CMK (cell line): ENCODE measurements around the gene ZNF691.
"Not testable (repeated sequence)": the region's sequence is repeated elsewhere in the genome, so short reads cannot be mapped to it uniquely, and the experiment has no call there.

ENCODE experiments used
- DNase-seq: peaks from one replicate; pipeline ENCODE4 v3.0.0-alpha.2; 2010; ENCODE audit warnings: low read depth

ZNF691 gene, protein sequence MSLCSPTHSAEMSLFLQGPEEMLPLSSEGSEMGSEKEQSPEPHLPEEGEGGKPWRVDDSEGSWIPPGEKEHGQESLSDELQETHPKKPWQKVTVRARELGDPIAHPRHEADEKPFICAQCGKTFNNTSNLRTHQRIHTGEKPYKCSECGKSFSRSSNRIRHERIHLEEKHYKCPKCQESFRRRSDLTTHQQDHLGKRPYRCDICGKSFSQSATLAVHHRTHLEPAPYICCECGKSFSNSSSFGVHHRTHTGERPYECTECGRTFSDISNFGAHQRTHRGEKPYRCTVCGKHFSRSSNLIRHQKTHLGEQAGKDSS

DNA sequence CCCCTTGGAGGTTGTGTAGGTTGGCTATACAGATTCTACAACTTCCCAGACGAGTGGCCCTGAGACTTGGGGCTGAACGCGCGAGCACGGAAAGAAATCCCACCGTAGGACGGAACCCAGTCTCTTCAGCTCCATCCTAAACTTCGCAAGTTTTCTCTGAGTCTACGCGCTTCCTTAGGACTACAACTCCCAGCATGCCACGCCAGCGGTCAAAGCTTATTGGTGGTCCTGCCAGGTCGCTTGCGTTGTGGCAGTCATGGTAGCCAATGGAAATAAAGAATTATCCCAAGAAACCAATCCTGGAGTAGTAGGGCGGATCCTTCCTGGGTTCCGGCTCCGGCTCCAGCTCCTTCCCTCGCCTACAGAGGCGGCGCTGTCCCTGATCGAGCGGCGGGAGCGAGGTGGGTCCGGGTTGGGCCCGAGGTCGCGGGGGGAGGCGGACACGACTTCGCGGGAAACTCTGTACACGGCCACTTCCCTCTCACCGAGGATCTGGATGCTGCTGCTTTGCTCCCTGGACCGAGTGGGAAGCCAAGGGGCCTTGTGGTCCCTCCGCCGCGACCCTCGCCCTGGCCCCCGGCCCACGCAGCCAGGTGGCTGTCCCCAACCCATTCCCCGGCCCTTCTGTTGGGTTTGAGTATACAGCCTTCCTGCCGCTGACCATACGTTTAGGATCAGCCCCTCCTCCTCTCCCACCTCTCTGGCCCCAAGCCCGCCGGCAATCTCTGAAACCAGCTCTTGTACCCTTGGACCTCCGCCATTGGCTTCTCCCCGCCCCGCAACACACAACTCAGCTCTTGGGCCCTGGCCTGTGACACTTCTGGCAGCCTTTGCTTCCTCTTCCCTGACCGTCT is at the start of gene ZNF691:
Gene ZNF691, plus strand, starts transcription at position 357 of the 854 bp plus-strand sequence. CDS start 3,046 bp downstream, outside the sequence.
- DNase-seq, result peak; percentile 93

DNA sequence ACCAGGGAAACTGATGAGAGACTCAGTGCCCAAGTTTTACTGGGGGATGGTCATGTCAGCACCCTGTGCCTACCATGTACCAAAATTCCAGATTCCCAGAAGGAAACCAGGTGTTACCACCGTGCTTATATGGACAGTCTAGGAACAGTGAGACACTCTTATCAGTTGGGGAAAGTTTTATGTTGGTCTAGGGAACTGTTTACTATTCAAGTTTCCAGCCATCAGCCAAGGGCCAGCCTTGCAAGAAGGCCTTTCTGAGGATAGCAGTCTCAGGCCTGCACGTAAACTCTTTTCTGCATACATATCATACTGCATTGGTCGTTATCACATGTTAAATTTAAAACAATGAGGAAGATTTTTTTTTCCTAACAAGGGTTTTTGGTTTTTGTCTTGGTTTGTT is 49.0 kb upstream of the ZNF691 start:
- no peak for DNase-seq

DNA sequence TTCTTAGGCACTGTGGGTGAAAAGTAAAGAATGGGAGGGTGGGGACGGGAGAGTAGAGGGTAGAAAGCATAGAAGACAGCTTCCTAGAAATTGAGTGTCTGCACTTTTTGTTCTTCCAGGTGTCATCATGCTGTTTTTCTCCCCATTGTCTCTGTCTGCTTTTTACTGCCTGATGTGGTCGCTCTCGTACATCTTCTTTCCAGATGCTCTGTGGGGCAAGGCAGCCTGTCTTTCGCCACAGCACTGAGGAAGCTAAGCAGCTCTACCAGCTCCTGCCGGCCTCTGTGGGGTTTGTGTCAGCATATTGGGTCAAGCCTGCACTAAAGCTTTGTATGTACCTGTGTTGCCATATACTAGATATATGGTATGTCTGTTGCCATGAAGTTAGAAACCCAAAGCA is 48.4 kb upstream of the ZNF691 start:
- DNase-seq, result no peak

DNA sequence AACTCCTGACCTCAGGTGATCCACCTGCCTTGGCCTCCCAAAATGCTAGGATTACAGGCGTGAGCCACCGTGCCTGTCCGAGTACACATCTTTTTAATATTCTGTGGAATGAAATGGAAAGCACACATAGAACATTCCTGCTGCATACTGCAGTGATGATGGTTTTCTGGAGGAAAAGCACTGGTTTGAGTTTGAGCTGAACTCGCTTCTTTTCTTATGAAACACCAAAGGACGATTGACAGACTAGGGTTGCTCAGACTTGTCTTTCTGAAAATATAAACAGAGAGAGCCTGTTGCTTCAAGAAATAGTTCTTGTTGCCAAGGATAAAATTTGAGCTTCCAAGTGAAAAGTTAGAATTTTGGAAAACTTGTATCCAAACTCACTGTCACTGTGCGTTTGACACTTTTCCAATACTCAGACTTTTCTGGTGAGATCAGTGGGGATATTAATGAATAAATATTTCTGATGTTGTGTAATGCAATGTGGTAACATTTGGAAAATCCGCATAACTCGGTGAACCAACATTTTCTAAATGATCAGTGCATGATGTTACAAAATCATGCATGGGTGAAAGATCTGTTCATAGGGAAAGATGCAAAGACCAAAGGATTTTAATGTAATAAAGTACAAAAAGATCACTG is 44.5 kb upstream of the ZNF691 start:
- DNase-seq, result no peak

DNA sequence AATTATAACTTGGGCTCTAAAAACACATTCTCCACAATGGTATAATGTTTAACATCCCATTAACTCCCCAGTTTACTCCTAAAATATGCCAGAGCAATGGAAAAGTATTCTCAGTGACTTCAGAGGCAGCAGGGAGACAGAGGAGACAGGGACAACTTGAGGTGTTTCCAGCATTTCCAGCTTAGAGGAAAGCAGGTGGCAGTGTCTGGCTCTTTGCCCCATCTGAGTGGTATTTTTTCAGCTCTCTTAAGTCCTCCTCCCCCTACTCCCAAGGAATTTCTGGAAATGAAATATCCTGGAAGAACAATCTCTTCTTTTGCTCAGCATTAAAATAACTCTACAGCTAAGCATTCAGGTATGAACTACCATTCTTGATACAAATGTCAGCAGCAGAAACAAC is 40.2 kb upstream of the ZNF691 start:
- no peak for DNase-seq

DNA sequence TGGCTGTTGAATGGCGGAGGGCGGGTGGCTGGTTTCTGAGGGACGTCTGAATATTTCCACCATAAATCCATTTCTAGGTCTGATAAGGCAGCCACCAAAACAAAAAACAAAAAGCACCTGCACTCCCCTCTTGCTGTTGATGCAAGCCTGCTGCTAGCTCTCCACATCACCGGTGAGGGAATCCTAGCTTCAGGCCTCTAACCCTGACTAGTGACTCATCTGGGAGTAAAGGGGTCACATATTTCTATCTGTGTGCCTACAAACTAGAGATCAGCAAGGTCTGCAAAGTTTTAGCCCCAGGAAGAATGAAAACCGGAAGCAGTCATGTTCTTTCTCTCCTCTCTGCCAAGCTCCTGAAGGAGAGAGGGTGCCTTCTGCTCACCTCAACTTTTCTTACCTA is 39.8 kb upstream of the ZNF691 start:
- DNase-seq, result no peak

DNA sequence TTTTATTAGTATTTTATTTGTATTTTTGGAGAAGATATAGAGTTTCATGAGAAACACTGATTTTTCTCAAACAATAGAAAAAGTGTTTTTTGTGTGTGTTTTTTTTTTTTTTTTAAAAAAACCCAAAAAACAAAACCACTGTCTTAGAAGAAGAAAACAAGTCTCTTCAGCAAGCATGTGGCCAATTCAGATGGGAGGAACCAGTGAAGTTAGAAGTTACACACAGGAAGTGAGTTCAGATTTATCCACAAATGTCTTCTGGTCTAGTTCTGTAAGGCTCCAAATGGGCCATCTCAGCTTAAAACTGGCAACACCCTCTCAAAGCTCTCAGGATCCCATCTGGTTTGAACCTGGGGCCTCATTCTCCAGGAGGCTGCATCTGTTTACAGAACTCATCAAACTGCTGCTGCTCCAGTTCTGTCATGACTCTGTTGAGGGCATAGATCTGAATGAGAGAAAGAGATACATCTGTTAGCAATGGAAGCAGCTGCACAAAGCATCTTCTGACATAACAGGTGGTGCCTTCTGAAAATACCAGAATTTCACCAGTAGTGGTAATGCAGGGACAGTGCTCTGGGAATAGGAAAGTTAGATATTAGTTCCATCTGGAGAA is 39.3 kb upstream of the ZNF691 start:
- DNase-seq, result no peak

DNA sequence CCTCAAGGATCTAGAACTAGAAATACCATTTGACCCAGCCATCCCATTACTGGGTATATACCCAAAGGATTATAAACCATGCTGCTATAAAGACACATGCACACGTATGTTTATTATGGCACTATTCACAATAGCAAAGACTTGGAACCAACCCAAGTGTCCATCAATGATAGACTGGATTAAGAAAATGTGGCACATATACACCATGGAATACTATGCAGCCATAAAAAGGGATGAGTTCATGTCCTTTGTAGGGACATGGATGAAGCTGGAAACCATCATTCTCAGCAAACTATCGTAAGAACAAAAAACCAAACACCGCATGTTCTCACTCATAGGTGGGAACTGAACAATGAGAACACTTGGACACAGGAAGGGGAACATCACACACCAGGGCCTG is 31.6 kb upstream of the ZNF691 start:
- DNase-seq, result not testable (repeated sequence)

DNA sequence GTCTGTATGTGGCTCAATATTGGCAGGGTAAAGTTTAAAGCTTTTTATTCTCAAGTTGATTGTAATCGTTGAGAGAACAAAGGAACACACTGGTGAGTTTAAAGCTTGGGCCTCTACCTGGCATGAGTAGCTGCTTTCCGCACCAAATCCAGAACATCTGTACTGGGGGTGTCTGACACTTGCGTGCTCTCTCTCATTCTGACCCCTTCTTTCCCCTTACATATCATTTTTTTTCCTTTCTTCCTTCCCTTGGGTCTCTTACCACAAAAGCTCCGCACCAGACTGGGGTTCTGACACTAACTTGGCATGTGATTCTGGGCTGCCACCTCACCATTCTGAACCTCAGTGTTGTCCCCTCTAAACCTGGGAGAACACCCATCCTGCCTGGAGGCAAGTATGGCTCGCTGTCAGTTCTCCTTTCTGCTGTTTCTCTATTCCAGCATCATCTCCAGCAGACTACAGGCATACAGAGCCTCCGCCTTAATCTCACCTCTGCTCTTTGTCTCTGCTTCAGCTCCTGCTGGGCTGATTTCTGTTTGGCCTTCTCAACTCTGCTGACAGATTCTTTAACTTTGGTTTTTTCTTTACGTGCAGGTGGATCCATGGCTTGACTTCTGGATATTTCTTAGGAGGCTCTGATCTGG is 30.4 kb upstream of the ZNF691 start:
- DNase-seq, result no peak

DNA sequence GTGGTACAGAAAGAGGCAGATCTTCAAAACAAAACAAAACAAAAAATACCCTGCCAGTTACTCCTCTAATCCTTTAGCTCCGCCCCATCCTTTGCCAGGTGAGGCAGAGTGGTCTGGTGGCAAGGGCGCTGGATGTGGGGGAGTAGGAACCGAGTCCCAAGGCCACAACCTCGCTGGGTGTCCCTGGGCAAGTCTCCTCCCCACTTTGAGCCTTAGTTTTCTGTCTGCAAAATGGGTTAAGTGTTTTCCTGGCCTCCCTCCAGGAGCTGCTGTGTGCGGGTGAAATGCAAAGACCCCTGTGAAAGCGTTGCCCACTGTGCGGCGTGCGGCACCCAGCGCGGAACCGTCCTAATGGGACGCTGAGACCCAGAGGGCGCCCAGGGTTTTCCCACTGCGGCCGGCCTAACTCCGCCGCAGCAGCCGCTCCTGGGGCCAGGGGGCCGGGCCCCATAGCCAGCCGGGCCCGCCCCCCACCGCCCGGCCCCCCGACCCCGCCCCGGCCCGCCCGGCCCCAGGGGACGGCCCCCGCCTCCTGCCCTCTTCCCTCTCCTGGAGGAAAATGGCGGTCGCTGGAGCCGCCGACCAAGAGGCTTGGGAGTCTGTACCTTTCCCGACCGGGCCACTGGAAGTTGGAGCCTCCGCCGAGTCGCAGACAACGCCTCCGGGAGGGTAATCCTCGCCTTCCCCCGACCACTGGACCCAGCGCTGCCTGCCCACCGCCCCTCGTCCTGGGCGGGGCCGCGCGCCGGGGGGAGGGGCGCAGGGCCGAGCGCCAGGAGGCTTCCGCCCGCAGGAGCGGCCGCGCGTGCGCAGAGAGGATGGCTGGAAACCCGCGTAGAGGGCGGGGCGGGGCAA is 29.6 kb upstream of the ZNF691 start, which contains the start of the genes ERMAP and SVBP:
Gene ERMAP, plus strand, starts transcription at position 538 of the 855 bp plus-strand sequence. CDS start 13,327 bp downstream, outside the sequence.
Gene SVBP, minus strand, starts transcription at position 813 of the 855 bp plus-strand sequence. CDS start 853 bp downstream, outside the sequence.
- DNase-seq, result peak; percentile 79

DNA sequence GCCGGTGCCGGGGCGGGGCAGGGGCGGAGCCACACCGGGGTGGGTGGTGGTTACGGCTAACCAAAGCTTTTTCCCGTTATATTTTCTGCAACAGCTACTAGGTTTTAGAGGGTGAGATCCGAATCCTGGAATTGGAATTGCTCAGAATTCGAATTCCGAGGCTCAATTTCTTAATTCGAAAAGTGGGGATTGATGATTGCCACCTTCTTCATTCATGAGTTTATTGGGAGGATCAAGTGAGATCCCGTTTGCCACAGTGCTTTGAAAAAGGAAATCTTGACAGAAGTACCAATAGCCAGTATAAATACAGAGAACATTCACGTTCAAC is 29.0 kb upstream of the ZNF691 start:
- no peak for DNase-seq

DNA sequence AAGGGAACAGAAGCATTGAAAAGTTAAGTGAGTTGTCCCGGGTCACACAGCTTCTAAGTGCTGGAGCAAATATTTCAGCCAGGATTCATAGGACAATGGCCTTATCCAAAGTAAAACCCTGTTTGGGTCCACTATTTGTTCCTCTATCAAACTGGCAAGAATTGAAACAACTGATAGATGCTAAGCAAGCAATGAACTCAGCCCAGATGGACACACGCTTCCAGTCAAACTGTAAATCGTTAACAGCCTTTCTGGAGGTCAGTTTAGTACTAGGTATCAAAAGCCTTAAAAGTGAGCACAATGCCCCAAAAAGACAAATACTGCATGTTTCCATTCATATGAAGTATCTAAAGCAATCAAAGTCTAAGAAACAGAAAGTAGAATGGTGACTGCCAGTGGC is 28.4 kb upstream of the ZNF691 start:
- DNase-seq, result no peak

DNA sequence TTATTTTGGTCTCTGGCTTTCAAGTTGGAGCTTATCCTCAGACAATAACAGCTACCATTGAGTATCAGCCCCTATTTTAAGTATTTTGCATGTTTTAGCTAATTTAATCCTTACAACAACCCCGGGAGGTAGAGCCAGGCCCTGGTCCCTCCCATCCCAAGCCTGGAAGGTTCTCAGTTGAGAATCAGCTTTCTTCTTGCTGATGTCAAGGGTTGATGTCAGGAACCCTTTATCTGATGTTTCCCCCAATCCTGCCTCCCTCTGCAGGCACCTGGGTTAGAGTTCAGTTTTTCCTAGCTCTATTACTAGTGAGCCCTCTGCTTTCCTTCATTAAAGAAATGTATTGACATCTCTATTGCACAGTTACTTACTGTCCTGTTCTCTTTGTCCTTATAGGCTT is 25.6 kb upstream of the ZNF691 start:
- DNase-seq, result no peak

DNA sequence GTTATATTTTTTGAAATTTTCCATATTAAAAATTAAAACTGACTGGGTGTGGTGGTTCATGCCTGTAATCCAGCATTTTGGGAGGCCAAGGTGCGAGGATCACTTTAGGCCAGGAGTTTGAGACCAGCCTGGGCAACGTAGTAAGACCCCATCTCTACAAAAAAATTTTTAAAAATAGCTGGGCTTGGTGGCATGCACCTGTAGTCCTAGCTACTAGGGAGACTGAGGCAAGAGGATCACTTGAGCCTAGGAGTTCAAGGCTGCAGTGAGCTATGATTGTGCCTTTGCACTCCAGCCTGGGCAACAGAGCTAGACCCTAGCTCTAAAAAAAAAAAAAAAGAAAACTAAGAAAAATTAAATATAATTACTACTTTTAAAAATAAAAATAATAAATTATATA is 24.7 kb upstream of the ZNF691 start:
- no peak for DNase-seq

DNA sequence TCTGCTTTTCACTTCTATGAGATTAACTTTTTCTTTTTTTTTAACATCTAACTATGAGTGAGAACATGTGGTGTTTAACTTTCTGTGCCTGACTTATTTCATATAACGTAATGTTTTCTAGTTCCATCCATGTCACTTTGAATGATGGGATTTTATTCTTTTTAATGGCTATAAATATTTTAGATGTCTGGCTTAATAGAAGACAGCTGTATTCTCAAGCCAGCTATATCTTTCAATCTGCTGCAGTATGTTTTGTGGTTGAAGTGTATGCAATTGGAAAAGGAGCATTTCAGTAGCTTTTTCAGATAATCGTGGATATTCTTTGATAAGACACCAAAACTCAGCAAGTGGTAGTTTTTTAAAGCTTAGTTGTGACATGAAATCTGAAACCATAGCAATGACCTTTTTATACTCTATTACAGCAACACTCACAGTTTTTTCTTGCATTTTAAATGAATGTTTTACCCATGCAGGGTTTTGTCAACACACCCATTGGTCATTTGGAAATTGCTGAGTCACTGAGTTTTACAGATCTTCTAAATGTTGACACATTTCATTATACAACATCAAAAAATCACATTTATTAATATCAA is 23.5 kb upstream of the ZNF691 start:
- DNase-seq, result no peak

DNA sequence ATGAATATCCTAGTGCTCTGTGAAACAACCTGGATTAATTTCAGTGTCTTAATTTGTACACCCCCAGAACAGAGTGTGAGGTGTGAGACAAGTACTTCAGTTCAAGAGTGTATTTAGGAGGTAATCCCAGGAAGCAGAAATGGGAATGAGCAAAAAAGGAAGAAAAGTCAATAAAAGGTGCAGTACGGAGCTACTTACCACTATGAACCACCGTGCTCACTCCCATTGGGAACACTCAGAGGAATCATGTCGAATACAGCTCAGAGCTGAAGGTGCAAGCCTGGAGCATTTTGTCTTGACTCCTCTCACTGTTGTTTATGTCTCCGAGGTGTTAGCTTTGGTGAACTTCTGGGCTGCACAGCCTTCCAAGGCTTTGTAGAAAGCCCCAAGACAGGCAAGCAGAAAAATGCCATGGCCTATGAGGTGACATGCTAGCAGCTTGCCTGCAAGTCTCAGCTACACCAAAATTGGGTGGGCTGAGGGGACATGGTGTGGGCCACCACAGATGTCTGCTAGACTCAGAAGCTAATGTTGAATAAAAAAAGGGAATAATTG is 21.9 kb upstream of the ZNF691 start:
- no peak for DNase-seq

DNA sequence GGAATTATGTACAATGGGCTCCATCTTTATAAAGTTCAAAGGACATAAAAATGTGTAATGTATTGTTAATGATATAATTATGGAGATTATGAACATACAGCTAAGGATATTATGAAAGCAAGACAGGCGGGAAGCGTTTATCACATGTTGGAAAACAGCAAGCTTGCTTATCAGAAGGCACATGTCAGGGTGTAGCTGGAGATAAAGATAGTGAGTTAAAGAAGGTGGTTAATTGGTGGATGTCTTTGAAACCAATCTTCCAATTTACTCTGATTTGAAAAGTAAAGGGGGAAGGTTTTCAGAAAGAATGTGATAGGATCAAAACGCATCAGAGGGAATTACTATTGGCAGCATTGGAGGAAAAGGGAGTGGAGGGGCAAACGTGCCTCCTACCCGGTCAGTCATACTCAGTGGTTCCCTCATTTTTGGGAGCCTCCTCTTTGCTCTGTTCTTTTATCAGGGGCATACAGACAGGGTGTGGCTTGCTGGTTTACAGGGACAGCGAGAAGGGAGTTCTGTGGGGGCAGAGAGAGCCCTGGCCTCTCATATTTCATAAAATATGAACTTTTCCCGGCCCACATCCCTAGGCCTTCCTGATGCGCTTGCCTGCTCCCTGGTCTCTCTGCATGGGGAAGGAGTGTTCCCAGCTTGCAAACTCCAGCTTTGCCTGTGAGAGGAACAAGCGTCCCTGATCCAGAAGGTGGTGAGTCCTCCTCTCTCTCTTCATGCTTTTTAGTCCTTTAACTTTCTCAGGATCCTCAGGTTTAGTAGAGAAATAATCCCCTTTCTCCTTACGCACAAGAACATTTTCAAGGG is 21.2 kb upstream of the ZNF691 start:
- DNase-seq, result peak; percentile 81

DNA sequence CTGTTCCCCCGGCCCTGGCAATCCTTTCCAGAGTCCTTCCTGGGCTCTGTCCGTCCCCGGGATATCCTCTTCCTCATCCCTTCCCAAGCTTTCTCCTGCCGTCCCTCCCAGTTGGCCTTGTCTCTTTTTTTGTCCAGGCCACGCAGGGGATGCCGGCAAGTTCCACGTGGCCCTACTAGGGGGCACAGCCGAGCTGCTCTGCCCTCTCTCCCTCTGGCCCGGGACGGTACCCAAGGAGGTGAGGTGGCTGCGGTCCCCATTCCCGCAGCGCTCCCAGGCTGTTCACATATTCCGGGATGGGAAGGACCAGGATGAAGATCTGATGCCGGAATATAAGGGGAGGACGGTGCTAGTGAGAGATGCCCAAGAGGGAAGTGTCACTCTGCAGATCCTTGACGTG is 15.8 kb upstream of the ZNF691 start:
- DNase-seq, result no peak

DNA sequence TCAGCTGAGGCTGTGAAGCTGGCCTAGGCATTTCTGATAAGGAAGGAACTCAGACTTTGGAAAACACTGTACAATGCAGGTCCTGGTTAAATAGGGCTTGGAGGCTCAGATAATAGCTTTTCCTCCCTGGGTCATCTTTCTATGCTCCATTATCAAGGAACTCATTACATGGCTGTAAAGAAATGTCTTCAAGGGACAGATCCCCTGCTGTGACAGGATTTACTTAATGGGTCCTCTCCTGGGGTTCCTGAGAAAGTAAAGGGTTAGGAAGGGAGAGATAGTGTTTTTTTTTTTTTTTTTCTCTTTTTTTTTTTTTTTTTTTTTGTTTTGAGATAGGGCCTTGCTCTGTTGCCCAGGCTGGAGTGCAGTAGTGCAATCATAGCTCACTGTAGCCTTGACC is 15.1 kb upstream of the ZNF691 start:
- no peak for DNase-seq
